ENCODE results near the gene MTHFS.

DNA sequence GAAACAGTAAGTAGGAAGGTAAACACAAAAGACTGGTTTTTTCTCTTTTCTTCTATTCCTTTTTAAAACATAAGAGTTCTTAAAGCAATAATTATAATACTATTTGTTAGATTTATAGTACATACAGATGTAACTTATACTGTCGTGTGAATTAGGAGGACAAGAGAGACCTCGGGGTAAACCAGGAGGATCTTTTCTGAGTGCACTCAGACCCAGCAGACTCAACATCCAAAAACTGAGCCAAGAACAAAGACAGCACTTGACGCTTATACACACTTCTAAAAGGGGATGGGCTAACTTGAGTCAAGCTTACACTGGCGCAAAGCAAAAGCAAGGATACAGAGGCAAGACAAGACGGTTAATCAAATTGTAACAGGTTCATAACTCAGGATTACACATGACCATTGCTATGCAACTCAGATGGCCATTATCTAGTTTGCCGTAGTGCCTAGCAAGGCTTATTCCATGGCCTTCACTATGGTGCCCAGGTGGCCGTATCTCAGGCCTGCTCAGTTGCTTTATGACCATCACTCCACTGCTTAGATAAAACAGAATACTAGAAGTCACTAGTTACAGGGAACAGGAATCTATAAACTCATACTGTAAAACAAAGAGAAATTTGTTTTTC lies 18.6 kb downstream of the MTHFS start:
- TF ChIP-seq PKNOX1 (IDR thresholded peaks at IDR 0.05) = no peak
- no peak for TF ChIP-seq FOXA1 (IDR thresholded peaks at IDR 0.05)
- no peak for TF ChIP-seq FOXK2 (IDR thresholded peaks at IDR 0.05)
- TF ChIP-seq ELF4 (IDR thresholded peaks at IDR 0.05) = no peak

All from HEK293T (cell line).